ENCODE data around the gene SEPTIN5.

The SEPTIN5 gene

DNA sequence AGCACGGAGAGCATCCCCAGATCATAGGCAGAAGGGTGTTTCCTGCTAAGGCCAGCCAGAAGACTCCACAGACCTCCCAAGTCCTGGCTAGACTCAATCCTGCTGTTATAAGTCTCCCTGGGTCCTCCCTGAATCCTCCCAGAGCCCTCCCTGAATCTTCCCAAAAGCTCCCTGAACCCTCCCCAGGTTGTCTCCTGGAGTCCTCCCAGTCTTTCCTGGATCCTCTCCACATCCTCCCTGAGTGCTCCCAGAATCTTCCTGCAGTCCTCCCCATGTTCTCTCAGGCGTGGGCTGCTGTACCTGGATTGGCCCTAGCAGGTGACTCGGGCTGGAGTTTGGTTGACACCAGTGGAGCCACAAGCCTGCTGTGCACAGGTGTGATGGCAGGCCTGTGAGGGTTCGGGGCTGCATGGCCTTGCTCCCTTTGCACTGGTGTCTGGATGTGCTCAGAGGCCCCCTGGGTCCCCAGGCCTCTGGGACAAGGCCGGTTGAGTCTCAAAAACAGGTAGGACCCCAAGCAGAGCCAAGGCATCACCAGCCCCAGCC is 20.6 kb downstream of the SEPTIN5 start:
- DNase-seq = no peak

GRCh38 chr22:19735665-19736510 is 21.6 kb downstream of the SEPTIN5 start:
- DNase-seq = no peak

DNA sequence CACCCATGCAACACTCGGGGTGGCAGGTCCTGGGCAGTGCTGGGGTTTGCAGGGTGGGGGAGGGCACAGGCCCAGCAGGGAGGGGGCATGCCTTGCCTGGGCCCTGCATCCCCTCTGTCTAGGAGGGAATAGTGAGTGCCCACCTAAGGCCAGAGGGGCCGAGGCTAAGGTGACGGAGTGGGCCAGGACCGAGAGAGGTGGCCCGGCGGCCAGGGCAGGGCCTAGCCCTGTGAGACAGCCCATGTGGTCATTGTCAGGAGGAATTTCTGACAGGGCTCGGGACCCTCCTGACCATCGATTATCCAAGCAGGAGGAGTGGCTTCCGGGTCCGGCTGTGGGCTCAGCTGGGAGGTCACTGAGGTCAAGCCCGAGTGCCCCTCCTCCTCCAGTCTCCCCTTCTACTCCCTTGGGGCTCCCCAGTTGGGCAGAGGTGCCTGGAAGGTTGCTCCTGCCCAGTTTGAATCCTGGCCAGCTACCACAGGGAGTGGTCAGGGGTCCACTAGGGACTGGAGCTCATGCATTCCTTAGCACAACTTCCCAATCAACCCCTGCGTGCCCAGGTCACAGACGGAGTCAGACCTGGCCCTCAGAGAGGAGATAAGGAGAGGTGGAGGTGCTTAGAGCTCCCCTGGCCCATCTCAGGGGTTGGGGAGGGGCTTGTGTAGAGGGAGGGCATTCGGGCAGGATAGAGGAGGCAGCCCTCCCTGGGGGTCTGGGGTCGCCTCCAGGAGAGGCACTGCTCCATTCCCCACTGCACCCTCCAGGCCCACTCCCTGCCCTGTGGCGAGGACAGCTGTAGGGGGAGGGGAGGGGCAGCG is 23.8 kb downstream of the SEPTIN5 start:
- DNase-seq = no peak

DNA sequence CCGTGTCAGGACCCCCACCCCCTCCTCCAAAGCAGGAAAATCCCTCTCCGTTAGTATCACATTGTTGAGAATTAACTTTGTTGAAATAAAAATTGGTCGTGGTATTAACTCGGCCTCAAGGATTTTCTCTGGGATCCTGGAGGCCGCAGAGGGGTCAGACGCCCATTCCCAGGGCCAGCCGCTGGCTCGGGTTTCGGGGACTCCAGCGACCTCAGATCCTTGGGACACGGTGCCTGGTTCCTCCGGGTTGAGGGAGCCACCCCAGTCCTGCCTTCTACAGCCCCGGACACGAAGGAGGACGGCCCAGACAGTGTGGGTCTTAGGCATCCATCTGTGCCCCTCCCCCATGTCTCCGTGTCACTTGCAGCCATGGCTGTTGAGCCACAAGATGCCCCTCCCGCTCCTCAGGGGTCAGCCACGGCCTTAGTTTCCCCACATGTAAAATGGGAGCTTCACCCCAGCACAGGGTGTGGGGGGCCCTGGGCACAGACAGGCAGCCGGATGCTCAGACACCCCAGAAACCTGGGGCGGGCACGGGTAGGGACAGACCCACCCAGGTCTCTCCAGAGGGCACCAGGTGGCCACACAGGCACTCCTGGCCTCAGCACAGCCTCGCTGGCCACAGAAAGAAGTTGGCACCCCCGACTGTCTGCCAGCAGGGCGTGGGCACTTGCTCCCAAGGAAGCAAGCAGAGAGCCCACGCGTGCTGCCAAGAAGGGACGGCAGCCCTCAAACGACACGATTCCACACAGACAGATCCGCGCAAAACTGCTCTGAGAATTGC is 24.6 kb downstream of the SEPTIN5 start:
- no peak for DNase-seq

DNA sequence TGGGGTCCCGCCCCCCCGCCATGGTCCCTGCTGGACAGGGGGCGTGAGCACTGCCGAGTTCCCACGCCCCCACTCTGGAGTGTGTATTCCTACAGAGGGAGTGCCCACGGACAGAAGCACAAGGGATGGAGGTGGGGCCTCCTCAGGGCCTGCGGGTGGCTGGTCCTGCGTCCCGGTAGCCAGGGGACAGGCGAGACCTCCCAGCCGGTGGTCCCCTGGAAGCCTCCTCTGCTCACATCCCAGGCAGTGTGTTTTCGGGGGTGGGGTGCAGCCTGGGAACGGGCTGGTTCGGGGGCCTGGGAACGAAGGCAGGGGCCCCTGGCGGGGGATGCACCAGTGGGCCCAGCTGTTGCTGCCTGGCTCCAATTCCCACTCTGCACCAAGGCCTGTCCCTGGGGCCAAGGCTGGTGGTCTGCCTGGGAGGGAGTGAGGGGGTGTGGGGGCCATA is 25.2 kb downstream of the SEPTIN5 start:
- no peak for DNase-seq

DNA sequence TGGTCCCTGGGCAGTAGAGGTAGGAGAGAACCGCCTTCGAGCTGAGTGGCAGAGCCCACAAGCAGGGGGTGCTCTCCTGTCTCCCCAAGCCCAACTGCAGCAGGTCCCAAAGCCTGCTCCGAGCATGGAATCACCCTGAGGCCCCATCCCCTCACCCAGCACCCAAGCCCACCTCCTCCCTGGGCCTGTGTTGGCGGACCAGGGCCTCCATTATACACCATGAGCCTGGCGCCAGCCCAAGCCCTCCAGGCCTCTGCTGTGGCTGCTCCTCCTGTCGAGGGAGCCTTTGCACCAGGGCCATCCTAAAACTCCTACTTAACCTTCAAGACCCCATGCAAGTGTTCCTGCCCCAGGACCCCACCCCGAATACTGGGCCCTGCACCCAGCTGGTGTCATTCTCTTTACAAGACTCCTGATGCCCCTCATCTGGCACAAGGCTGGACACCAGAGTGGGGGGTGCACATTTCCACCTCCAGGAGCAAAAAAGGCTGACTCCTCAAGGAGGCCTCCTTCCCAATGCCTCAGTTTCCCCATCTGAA is 25.7 kb downstream of the SEPTIN5 start:
- no peak for DNase-seq

DNA sequence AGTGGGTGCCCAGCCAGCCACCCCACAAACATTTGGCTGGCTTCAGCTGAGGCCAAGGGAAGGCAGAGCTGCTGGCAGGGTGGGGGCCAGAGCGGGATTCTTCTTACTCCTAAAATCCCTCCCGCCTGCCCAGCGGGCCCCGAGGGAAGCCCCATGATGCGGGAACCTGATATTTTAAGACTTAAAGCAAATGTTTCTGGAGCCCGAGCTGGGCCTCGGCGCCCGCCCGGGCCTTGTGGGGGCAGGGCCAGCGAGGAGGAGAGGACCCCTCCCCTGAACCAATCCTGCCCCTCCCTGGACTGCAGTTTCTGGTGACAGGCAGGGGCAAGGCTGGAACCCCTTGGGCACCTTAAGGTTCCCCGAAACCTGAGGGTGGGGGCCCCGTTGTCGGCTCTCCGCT is 26.3 kb downstream of the SEPTIN5 start:
- no peak for DNase-seq

- DNase-seq = no peak
Measured at GRCh38 chr22:19741053-19741452, 26.8 kb downstream of the SEPTIN5 start.

GRCh38 chr22:19742160-19743066 is 28.1 kb downstream of the SEPTIN5 start:
- DNase-seq = no peak

GRCh38 chr22:19743081-19743480 is 28.8 kb downstream of the SEPTIN5 start:
- no peak for DNase-seq

- DNase-seq = no peak
Measured at GRCh38 chr22:19743651-19744050, 29.3 kb downstream of the SEPTIN5 start.

DNA sequence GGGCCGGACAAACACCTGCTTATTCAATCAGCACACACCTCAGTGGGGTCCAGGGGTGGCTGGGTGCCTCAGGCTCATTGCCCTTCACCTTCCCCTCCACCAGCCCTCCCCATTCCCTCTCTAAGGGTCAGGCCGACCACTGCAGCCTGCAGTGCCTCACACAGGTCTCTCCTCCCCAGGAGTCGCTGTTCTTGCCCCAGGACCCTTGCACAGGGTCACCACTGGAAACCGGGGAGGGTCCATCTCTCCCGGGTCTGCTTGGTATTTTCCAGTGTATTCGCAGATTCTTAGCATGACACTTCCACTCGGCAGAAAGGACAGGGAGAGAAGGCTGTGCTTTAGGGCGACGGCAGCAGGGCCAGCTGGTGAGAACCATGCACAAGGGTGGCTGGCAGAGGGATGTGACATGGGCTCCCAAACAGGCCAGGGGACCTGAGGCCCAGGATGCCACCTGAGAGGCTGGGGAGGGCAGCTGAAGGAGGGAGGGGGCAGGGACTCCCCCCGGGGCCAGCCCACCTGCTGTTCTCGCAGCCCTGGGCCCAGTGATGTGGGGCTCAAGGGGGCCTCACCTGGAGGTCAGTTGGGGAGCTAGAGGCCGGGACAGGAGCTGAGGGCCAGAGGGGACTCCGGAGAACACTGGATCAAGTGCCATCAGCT is 30.2 kb downstream of the SEPTIN5 start:
- no peak for DNase-seq

DNA sequence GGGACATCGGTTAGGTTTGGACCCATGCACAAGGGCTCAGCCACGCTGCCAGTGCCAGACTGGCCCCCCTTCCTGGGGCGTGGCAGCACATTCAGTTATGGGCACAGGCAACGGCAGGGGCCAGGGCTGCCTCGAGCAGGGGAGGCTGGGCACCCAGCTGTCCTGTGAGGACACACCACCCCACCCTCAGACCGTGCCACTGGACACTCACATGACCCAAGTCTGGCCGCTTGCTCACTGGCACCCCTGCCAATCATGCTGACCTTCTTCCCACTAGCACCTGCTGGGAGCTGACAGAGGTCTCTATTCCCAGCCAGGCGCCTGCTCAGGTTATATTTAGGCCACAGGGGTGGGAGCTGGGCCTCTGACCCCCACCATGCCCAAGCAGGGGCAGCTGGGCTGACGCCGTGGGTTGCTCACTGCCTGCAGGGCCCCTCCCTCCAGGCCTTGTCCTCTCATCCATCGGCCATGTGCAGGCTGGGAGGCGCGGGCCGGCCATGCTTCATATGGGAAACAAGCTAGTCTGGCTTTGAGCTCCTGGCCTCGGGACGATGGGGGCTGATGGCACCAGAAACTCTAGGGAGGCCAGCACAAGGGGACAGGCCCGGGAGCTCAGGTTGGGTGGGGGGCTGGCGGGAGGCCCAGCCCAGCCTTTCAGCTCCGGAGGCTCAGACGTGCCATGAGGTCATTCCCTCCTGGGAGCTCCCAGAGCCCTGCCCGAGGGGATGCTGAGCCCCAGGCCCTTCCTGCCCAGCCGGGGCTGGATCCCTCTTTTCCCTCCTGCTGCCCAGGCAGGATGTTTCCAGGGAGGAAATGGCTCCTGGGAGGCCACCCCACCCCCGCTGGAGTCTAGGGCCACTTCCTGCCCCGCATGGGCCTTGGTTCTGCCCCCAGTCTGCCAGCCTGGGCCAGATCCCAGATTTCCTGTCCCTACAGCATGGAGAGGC is 31.1 kb downstream of the SEPTIN5 start:
- no peak for DNase-seq

- no peak for DNase-seq
Measured at GRCh38 chr22:19746726-19747125, 32.4 kb downstream of the SEPTIN5 start.

DNA sequence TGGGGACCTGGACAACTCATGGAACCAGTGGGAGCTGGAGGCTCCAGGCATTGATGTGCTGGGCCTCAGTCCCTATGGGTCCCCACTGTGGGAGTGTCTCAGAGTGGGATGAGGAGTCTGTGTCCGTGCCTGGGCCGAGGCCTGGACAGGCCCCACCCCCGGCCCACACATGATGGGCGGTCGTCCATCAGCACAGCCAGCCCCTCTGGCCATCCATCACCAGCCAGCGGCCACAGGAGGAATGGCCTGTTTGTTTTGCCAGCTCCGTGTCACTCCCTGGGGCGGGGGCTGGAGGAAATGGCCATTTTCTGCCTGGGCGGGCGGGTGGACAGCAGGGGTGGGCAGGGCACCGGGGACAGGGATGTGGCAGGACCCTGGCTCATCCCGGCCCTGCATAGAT is 33.2 kb downstream of the SEPTIN5 start:
- no peak for DNase-seq

GRCh38 chr22:19748139-19748538 is 33.8 kb downstream of the SEPTIN5 start:
- DNase-seq = no peak

DNA sequence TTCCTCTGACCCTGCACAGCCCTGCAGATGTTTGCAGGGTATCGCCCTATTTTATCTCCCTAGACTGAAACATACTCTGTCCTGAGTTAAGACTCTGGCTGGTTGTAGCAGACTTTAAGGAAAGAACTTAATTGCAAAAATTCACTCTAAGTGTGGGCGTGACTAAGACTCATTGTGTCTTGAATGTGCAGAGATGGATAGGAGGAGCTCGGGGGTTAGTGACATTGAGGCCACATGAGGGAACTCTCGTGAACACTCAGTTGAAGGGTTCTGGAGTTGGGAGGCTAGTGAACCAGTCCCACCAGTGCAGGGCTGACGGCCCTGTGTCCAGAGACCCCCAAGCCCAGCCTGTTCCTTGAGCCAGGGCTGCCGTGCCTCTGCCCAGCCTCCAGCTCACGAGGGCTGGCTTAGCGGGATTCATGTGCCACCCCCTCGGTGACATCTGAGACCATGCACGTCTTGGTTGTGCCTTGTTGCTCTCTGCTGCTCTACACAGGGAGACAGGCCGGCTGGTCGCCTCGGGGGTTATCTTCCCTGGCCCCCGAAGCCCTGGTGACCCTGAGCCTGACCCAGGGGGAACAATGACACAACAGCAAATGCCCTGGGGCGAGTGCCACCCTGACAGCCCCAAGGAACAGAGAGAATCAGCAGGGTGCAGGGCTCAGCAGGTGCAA is 34.8 kb downstream of the SEPTIN5 start:
- DNase-seq = no peak

GRCh38 chr22:19749876-19750275 is 35.6 kb downstream of the SEPTIN5 start:
- no peak for DNase-seq

Measured in hematopoietic multipotent progenitor cell treated with erythropoietin and hydrocortisone succinate and interleukin-3 and kit ligand, for 8 days (in vitro differentiated cells).